ENCODE results near the gene ACE.

ACE gene

GRCh38 chr17:63537991-63538692, 61.3 kb downstream of the ACE start:
- no peak for DNase-seq (ENCODE audit: low read depth in 2 of 2)

DNA sequence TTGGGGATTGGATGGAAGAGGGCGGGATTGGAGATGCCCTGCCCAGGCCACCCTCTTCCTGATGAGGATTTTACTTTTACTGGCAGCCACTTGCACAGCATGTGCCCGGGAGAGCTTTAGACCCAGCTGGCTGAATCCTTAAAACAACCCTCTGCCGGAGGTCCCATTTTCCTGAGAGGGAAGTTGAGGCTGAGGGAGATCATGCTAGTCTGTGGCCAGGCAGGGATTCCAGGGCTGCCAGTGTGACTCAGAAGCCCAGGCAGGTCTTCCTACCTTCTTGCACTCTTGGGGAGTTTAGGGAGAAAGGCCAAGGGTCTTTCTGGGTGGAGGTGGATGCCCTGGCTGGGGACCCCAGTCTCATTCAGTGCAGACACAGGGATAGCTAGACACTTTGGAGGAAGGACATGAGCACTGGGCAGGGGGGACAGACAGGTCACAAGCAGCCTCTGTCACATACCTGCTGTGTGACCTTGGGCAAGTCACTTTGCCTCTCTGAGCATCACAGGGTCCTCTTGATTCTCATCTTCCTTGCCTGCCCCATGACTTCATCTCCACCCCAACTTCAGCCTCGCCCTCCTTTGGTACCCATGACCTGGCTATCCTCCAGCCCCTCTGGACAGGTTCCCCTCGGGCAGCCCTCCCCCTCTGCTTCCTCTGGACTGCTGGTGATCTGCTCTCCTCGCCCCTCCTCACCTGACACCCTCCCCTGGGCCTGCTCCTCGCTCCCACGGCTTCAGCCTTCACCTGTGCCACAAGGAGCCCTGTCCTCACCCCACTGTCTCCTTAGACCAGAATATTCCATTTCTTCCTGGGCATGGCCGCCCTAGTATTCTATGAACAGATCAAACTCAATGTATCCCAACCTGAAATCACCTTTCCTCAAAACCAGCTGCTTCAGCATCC, 62.1 kb downstream of the ACE start:
- DNase-seq (ENCODE audit: low read depth in 2 of 2), result no peak

- DNase-seq (ENCODE audit: low read depth in 2 of 2), result no peak
These were observed 63.7 kb downstream of the ACE start for GRCh38 chr17:63540590-63540989.

GRCh38 chr17:63542218-63542545, 65.3 kb downstream of the ACE start:
- DNase-seq (ENCODE audit: low read depth in 2 of 2), result no peak

DNA sequence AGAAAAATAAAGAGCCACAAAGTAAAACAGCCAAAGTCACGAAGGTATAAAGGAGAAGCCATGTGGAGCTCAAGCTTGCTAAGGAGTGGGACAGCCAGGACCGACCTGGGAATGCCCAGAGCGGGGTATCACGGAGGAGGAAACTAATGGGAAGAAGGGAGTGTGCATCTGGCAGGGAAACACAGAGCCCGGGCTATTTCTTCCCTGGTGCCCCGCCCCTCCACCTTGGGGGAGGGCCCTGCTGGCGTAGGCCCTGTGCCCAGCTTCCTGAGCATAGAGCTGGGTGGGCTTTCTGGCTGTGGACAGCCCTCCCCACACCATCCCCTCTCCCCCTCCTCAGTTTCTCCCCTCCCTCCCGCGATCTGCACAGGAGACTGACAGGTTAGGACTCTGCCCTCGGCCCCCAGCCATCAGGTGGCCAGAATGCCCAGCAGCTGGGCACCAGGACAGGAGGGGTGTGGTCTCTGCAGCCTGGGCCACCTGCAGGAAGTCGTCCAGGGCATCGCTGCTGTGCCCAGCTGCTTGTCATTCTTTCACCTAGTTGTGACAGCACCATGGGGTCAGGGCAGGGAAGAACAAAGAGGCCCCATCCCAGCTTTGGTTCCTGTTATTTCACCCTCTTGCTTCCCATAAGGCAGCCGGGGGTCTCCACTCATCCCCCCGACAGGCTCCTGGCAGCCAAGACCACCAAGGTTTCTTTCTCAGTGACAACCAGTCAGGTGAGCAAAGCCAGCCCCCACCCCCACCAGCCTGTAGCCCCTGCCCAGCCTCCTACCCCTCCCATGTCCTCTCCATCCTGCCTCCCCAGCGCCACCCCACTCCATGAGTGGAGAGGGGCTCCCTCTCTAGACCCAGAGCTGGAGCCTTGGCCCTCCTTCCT, 66.3 kb downstream of the ACE start:
- no peak for DNase-seq (ENCODE audit: low read depth in 2 of 2)

DNA sequence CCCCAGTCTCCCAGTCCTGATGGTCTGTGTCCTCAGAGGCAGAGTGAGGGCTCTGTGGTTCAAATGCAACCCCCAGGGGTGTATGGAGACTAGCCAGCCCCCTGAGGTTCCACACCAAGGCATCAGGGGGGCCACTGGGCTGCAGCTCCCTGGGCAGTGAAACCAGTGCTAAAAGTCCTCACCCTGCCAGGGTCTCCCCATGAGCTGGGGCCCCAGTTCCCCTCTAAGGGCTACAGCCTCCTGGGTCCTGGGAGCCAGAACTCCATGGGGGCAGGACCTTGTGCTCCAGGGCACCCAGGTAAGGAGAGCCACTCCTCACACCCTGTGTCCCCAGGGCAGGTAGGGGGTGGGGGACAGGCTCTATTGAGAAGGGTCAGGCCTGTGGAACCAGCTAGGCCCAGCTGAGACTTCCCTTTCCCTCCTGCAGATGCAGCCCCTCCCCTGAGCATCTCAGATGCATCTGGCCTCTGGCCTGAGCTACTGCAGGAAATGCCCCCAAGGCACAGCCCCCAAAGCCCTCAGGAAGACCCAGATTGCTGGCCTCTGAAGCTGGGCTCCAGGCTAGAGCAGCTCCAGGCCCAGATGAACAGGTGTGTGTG, 67.1 kb downstream of the ACE start:
- no peak for DNase-seq (ENCODE audit: low read depth in 2 of 2)

DNA sequence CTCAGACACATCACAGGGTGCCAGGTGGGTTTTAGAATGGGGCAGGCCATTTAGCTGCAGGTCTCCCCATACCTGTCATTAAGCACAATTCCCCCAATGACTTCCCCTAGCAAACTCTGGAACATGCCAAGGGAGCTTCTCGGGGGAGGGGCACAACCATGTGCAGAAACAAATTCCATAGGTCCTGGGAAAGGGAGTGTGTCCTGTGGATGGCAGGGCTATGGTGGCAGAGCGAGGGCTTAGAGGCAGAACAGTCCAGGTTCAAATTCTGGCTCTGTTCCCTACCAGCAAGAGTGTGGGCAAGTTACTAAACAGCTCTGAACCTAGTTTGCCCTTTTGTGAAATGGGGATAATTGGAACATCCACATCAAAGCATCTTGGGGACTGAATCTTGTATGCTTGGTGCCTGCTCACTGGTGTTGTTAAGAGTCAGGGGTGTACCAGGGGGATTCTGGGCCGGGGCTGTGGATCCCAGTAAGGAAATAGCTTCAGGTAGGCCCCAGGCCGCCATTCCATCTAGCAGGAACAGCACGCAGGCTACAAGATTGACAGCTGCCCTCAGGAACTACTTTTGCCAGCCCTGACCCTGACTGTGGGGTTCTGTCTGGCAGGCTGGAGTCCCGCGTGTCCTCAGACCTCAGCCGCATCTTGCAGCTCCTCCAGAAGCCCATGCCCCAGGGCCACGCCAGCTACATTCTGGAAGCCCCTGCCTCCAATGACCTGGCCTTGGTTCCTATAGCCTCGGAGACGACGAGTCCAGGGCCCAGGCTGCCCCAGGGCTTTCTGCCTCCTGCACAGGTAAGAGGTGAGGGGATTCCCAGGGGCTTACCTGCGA, 67.8 kb downstream of the ACE start:
- no peak for DNase-seq (ENCODE audit: low read depth in 2 of 2)

DNA sequence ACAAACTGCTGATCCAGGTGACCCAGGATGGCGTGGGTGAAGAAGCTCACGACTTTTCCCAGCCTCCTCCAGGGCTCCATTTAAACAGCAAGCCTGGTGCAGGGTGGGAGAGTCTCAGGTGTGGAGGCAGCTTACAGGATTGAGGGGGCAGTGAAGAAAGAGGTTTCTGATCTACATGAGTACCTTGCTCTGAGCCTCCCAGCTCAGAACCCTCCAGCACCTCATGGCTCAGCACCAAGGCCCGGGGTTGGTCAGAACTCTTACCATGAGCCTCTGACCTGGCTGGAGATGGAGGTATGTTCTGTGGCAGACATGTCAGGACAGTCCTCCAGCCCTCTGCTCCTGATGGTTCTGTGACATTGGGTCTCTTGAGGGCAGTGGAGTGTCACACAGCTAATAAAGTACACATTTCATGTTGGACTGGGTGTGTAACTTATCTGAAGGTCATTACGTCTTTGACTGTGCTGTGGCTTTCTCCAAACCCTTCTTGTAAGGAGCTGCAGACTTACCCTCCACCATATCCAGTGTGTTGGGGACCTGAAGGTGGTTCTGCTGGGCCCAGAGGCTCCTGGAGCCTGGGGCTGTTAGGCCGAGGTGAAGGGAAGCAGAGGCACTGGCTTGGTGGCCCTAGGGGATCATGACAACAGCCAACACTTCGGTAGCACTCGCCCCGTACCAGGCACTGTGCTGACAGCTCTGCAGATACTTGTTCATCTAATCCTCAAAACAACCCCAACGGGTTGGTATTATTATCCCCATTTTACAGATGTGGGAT, 69.6 kb downstream of the ACE start:
- DNase-seq (ENCODE audit: low read depth in 2 of 2), result no peak

DNA sequence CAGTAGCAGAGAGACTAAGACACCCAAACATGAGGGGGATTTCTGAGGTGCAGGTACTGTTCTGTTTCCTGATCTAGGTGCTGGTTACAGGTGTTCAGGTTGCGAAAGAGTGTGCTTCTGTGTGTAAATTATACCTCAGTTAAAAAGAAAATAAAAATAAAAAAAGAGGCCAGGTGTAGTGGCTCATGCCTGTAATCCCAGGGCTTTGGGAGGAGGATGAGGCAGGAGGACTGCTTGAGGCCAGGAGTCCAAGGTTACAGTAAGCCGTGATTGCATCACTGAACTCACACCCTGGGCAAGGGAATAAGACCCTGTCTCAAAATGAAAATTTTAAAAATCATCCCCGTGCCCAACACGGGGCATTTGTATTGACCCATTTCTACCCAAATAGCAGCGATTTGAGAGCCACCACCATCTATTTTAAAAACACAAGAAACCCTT, 70.2 kb downstream of the ACE start:
- no peak for DNase-seq (ENCODE audit: low read depth in 2 of 2)
